Ascending aorta (tissue), 2 donors: ENCODE data around the gene STARD9. TPM values are rescaled to one million over a fixed set of nuclear protein-coding genes. Genes with fewer than 3 reads are reported as not detected.
A peak's percentile ranks its signal among the peaks of the same experiment; 100 is the strongest.

Experiments
- DNase-seq, 2 donors: peaks; one replicate each; pipeline ENCODE4 v3.0.0-alpha.2; 2019; ENCODE audit warnings: low spot score in 2 of 2
- H3K27ac ChIP-seq, 2 donors: fragments of 200-600 bp; sonication (generic); one replicate each; pipeline ENCODE4 v1.5.1; 2016 to 2017; ENCODE audit warnings: mild to moderate bottlenecking in 1 of 2
- H3K27me3 ChIP-seq: fragments of 200-600 bp; sonication (generic); one replicate; pipeline ENCODE4 v1.5.1; 2017
- H3K36me3 ChIP-seq, 2 donors: fragments of 200-600 bp; sonication (generic); one replicate each; pipeline ENCODE4 v1.5.1; 2016
- H3K4me1 ChIP-seq, 2 donors: fragments of 200-600 bp; sonication (generic); one replicate each; pipeline ENCODE4 v1.5.1; 2016 to 2017; ENCODE audit warnings: mild to moderate bottlenecking in 1 of 2
- H3K4me3 ChIP-seq, 2 donors: fragments of 200-600 bp; sonication (generic); one replicate each; pipeline ENCODE4 v1.5.1; 2016 to 2017; ENCODE audit warnings: mild to moderate bottlenecking in 1 of 2
- H3K9me3 ChIP-seq, 2 donors: fragments of 200-600 bp; sonication (generic); one replicate each; pipeline ENCODE4 v1.5.1; 2016
- intact Hi-C: fragments of 100-400 bp; cut with DNase I; formaldehyde crosslinking; loops from one replicate; pipeline ENCODE4 v1.15.1; 2023
- total RNA-seq: library from RNA; depleted of rRNA; stranded (reverse); fragments of >200 nt; gene quantifications from one replicate; pipeline ENCODE4 v1.1.0, GENCODE V29; 2016
- TF ChIP-seq, protein P1 (sequence below), 3 experiments: fragments of 200-600 bp in 2 of 3; fragments of 450-650 bp in 1 of 3; sonication (generic) in 2 of 3; IDR thresholded peaks; one replicate each; pipeline ENCODE4 v1.5.1; 2016 to 2019; ENCODE audit warnings: antibody characterized with exemption in 3 of 3, mild to moderate bottlenecking in 1 of 3, moderate library complexity in 1 of 3

Gene STARD9
- total RNA-seq, 1 donor from 2014 or later, result 62.7 TPM

DNA sequence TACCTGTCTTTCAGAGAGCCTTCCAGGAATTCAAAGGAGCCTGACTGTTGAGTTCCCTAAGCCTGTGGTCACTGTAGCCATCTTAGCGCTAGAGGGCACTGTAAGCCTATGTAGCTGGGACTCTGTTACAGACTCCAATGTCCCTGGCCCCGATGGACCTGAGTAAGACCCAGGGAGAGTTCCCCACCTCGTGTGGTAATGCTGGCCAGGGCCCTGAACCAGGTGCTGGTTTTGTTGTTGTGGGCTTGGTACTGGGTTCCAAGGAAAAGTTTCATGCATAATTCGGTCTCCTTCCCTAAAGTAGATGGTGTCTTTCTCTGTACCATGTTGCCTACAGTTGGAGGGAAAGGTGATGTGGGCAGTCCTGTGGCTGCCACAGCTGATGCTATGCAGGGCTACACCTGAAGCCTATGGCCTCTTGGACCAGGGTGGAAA lies 129.1 kb downstream of the STARD9 start:
- peaks cover 6 to 14% of the 10 kb centered on the region in 2 donors for H3K36me3 ChIP-seq
- DNase-seq, result peak in 1 of 2 donors; percentile 84
- intact Hi-C loops, result loop anchor here (1.0 kb wide), 1 partner anchor 222 kb away; no protein-coding TSS in a partner anchor

DNA sequence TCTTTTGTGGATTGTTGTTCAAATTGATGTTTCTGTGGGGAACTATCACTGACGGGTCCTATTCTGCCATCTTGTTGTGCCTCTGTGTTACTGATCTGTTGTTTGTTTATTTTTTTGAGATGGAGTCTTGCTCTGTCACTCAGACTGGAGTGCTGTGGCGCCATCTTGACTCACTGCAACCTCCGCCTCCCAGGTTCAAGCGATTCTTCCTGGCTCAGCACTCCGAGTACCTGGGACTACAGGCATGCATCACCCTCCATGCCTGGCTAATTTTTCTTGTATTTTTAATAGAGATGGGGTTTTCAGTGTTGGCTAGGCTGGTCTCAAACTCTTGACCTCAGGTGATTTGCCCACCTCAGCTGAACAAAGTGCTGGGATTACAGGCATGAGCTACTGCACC lies 129.9 kb downstream of the STARD9 start:
- Histone ChIP-seq H3K36me3 (peaks cover 0 to 10% of the 10 kb centered on the region in 2 donors), H3K27ac (no peak overlapping the region)
- intact Hi-C loops, result loop anchor here (5.0 kb wide), 1 partner anchor 97 kb away; no protein-coding TSS in a partner anchor

More for the DNA sequence above, 129.1 kb downstream of the STARD9 start:
- no peak overlapping the region for H3K4me3 ChIP-seq
- TF ChIP-seq, protein P1, sequence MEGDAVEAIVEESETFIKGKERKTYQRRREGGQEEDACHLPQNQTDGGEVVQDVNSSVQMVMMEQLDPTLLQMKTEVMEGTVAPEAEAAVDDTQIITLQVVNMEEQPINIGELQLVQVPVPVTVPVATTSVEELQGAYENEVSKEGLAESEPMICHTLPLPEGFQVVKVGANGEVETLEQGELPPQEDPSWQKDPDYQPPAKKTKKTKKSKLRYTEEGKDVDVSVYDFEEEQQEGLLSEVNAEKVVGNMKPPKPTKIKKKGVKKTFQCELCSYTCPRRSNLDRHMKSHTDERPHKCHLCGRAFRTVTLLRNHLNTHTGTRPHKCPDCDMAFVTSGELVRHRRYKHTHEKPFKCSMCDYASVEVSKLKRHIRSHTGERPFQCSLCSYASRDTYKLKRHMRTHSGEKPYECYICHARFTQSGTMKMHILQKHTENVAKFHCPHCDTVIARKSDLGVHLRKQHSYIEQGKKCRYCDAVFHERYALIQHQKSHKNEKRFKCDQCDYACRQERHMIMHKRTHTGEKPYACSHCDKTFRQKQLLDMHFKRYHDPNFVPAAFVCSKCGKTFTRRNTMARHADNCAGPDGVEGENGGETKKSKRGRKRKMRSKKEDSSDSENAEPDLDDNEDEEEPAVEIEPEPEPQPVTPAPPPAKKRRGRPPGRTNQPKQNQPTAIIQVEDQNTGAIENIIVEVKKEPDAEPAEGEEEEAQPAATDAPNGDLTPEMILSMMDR (IDR thresholded peaks at IDR 0.05), result peak; percentile 78 to 89 (median 82)
- no peaks in the 10 kb centered on the region for H3K27me3 ChIP-seq
- peak overlapping the region in 1 of 2 donors; percentile 33 for H3K27ac ChIP-seq
- H3K4me1 ChIP-seq, result peaks cover 0 to 7% of the 10 kb centered on the region in 2 donors
- H3K9me3 ChIP-seq, result no peaks in the 10 kb centered on the region

DNA sequence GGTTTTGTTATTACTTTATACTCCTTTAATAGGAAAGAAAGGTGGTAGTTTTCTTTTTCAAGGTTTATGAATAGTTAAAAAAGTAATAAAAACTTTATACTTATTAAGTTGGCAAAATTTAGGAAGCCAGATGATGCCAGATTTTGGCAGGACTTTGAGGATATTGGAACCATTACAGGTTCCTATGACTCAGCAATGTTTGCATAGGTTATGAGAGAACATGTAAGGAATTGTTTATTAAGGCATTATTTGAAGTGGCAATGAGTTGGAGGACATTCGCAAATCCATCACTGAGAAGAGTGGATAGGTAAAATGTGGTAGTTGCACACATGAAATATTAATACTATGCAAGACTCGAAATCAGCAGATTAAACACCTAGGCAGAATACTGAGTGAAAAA lies 131.7 kb downstream of the STARD9 start:
- no peaks in the 10 kb centered on the region for H3K9me3 ChIP-seq
- H3K36me3 ChIP-seq, result no peaks in the 10 kb centered on the region
- peak in 1 of 2 donors; percentile 40 for DNase-seq
- TF ChIP-seq, protein P1 (IDR thresholded peaks at IDR 0.05), result no peak
- H3K27me3 ChIP-seq, result no peaks in the 10 kb centered on the region
- H3K4me3 ChIP-seq, result no peak overlapping the region
- H3K4me1 ChIP-seq, result peaks cover 0 to 7% of the 10 kb centered on the region in 2 donors
- intact Hi-C loops, result loop anchor here (5.0 kb wide), 1 partner anchor 95 kb away; no protein-coding TSS in a partner anchor
- H3K27ac ChIP-seq, result peak overlapping the region in 1 of 2 donors; percentile 25

More for the DNA sequence above, 129.9 kb downstream of the STARD9 start:
- TF ChIP-seq, protein P1 (IDR thresholded peaks at IDR 0.05), result no peak
- no peak overlapping the region for H3K4me3 ChIP-seq
- peak in 1 of 2 donors; percentile 56 for DNase-seq
- H3K4me1 ChIP-seq, result peaks cover 0 to 7% of the 10 kb centered on the region in 2 donors
- no peaks in the 10 kb centered on the region for H3K9me3 ChIP-seq
- no peaks in the 10 kb centered on the region for H3K27me3 ChIP-seq

DNA sequence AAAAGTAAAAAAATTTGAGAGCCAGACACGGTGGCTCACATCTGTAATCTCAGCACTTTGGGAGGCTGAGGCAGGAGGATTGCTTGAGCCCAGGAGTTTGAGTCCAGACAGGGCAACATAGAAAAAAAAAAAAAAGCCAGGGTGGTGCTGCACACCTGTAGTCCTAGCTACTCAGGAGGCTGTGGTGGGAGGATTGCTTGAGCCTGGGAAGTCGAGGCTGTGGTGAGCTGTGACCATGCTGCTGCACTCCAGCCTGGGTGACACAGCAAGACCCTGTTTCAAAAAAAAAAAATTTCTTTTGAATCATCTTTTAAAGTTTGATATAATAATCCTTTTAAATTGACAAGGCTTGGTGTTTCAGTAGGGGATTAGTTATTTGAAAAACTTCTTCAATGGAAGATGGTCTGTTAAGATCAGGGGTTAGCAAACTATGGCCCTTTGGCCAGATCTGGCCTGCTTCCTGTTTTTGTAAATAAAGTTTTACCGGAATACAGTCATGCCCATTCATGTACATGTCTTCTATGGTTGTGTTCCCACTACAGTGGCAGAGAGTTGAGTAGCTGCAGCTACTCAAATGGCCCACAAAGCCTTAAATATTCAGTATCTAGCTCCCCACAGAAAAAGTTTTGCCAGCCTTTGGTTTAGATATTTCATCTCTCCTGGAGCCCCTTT lies 132.6 kb downstream of the STARD9 start:
- Histone ChIP-seq H3K27ac (peak overlapping the region; percentile 13 to 31), H3K4me1 (peaks cover 0 to 7% of the 10 kb centered on the region in 2 donors), H3K9me3 (no peaks in the 10 kb centered on the region), H3K27me3 (no peaks in the 10 kb centered on the region), H3K36me3 (no peaks in the 10 kb centered on the region), H3K4me3 (no peak overlapping the region)
- DNase-seq, result peak in 1 of 2 donors; percentile 43
- intact Hi-C loops, result loop anchor here (5.0 kb wide), 1 partner anchor 94 kb away; no protein-coding TSS in a partner anchor
- TF ChIP-seq, protein P1 (IDR thresholded peaks at IDR 0.05), result no peak

DNA sequence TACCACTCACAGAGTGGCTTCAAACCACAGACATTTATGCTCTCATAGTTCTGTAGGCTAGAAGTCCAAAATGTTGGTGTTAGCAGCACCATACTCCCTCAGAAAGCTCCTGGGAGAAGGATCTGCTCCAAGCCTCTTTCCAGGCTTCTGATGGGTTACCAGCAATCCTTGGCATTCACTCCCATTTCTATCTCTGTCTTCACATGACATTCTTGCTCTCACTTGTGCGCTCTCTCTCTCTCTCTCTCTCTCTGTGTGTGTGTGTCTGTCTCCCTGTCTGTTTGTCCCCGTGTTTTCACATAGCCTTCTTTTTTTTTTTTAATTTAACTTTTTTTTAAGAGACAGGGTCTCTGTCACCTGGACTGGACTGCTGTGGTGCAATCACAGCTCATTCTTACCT lies 135.3 kb downstream of the STARD9 start:
- Histone ChIP-seq H3K4me3 (no peak overlapping the region), H3K36me3 (no peaks in the 10 kb centered on the region), H3K9me3 (no peaks in the 10 kb centered on the region), H3K27me3 (no peaks in the 10 kb centered on the region), H3K27ac (no peak overlapping the region), H3K4me1 (peaks cover 0 to 7% of the 10 kb centered on the region in 2 donors)
- intact Hi-C loops, result no loop called here
- TF ChIP-seq, protein P1 (IDR thresholded peaks at IDR 0.05), result no peak
- DNase-seq, result no peak
